NCI-H446 treated with DMSO at 0.1 percent for 48 hours (cell line): Measurements from ENCODE around the gene MAP3K9.

Experiments
- DNase-seq: peaks from one replicate; lab custom pipeline; 2025; lab: John Stamatoyannopoulos, UW

Gene MAP3K9

DNA sequence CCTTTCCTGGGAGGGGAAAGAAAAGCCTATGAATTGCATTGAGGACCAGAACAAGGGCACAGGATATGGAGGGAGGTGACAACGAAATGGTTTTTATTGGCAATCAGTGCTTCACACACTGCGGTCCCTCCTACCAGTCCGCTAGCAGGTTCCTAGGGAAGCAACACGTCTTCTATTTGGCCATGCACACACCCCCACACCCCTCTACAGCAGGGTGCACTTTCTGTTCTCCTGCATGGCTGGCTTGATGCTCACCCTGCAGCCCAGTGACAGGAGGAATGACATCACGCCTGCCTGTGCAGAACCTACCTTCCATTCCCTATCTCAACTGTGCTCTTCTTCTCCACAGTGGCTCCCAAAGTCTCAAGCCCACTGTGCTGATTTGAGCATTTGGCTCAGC, 109.7 kb downstream of the MAP3K9 start:
- no peak for DNase-seq

DNA sequence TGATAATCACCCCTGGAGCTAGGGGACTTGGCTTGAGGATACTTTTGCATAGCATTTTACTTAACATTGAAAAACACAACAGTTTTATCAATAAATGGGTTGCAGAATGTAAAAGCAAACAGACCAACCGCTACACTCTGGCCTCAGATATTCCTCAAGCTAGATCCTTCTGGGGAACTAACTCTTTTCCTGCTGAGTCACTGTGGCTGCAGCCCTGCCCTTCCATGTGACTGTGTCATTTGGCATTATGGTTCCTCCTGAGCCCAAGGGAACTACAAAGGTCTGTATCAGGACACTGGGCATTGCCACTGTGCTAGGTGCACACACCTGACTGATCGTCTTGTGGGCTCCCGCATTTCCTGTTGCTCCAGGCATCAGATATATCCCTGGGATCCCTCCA, 111.0 kb downstream of the MAP3K9 start:
- DNase-seq = no peak

DNA sequence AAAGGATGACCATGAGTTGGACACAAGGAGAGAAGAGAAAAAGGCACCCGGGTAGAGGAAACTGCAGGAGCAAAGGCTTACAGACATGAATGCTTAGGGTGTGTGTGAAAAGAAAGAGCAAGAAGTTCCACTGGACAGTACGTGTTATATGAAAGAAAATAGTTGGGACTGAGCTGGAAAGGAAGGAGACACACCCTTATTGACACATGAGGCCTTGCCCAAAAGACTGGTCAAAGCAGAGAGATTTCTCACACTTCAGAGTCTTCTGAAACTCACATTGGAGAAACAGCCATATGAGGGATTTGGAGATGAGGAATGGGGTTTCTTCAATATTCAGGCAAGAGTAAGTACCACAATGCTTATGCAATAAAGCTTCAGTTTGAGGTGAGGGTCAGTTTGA, 111.6 kb downstream of the MAP3K9 start:
- DNase-seq = no peak

DNA sequence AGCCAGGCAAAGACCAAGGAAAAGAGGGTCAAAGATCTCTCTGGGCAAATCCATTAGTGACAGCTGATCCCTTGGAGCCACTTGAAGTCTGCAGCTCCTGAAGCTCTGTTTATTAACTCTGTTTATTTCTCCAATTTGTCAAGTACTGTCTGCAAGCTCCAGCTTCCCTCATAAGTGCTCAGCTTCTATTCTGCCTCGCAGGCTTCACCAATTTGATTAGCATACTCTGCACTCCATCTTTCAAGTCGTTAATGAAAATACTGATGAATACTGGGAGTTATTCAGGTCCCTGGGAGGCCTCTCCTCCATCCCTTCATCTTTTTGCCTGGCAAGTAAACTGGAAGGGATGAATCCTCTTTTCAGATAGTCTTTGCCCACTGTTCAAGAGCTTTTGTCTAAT, 113.3 kb downstream of the MAP3K9 start:
- no peak for DNase-seq

DNA sequence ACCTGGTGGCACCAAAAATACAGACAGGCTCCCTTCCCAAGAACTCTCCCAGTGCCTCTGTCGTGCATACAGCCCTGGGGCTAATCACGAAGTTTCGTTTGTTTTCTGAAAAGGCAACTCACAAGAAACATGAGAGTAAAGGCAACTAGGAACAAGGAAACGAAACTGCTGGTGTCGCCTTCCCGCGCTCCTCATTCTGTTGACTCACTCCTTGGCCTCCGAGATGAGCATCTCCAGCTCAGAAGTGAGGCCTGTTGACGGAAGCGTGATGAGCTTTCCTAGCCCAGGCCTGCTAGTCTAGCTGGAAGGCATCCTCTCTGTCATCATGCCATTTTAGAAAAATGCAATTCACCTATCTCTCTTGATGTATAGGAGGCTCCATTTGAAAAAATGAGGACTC, 117.1 kb downstream of the MAP3K9 start:
- DNase-seq = no peak

DNA sequence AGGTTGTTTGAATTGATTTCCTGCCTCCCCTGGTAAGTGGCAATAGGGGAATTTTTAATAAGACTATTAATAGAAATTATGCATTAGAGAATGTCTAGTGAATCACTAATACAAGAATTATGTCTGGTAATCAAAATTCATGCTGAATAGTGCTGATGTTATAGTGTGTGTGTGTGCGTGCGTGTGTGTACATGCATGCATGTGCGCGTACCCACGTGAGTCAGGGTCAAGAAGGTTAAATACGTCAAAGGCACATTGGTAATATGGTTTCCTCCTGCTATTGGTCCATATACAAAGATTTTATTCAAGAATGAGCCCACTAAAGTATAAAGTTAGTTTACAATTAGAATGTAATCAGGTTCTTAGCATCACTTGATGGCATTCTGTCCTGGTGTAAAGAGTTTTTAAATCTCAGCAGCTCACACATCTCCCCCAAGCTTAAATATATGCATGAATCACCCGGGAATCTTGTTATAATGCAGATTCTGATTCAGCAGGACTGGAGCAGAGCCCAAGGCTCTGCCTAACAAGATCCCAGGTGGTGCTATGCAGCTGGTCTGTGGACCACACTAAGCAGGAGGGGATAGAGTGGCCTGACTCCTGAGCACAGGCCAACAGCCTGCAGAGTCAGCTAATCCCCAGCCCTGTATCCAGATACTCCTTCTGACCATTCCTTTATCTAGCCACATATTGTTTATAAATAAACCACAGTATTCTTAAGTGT, 123.7 kb downstream of the MAP3K9 start:
- DNase-seq = no peak

DNA sequence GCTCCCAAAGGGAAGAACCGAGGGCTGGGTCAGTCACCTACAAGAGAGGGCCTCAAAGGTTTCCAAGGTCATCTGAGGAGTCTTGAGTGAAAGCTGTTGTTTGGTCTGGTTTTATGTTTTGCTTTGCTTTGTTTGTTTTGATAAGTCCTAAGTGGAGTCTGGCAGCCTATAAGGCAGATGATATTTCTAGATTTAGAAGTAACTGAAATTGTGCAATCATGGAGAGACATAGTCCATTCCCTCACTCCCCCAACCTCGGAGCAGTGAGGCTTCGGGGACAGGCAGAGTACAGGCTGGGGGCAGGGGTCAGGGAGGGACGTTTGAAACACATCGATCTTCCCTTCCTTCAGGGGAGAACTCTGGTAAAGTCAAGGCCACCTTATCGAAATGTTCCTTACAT, 125.3 kb downstream of the MAP3K9 start:
- DNase-seq = no peak

DNA sequence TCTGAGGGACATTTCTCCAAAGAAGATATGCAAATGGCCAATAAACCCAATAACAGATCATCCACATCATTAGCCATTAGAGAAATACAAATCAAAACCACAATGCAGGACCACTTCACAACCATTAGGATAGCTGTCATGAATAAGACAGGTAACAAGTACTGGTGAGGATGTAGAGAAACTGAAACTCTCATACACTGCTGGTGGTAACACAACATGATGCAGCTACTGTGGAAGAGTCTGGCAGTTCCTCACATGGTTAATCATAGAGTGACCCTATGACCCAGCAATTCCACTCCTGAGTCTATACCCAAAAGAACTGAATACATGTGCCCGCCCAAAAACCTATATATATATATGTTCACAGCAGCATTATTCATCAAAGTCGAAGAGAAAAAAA, 128.6 kb downstream of the MAP3K9 start:
- DNase-seq = no peak

DNA sequence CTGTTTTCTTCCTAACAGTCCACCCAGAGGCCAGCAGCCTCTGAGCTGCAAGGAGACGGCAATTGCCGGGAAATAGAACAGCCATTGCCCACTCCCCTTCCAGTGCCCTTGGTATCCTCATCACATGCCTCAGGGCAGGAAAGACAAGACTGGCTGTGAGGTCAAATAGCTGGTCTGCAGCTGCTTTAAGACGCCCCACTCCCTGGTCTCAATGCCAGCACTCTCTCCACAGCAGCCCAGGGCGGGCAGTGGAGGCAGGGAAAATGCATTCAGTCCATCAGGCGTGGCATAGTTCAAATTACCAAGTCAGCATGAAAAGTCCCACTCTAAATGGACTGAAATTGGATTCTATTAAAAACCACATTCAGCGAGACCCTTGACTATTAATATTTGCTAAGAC, 132.0 kb downstream of the MAP3K9 start:
- no peak for DNase-seq
